Upper lobe of left lung (tissue), 6 donors: ENCODE data around the gene CCDC7. TPM values are rescaled to one million over a fixed set of nuclear protein-coding genes. Genes with fewer than 3 reads are reported as not detected.

Source experiments
- ATAC-seq, 2 donors: fragments of 200-7000 bp; cut with Tn5 transposase; one replicate each; pipeline ENCODE4 v1.9.1; 2022; ENCODE audit warnings: mild to moderate bottlenecking in 2 of 2, moderate library complexity in 2 of 2; ENCODE audit not compliant: low FRiP score in 2 of 2
- DNase-seq, 2 donors: peaks; one replicate each; pipeline ENCODE4 v3.0.0-alpha.2; 2019 to 2020
- H3K27ac ChIP-seq, 4 donors: fragments of 200-600 bp; sonication (generic); one replicate each; pipeline ENCODE4 v1.5.1; 2016 to 2019
- H3K27me3 ChIP-seq, 4 donors: fragments of 200-600 bp; sonication (generic); one replicate each; pipeline ENCODE4 v1.5.1; 2017 to 2019
- H3K36me3 ChIP-seq, 4 donors: fragments of 200-600 bp; sonication (generic); one replicate each; pipeline ENCODE4 v1.5.1; 2016 to 2019
- H3K4me1 ChIP-seq, 4 donors: fragments of 200-600 bp; sonication (generic); one replicate each; pipeline ENCODE4 v1.5.1; 2018 to 2019
- H3K4me3 ChIP-seq, 4 donors: fragments of 200-600 bp; sonication (generic); one replicate each; pipeline ENCODE4 v1.5.1; 2017 to 2019; ENCODE audit warnings: mild to moderate bottlenecking in 2 of 4, moderate library complexity in 1 of 4
- H3K9me3 ChIP-seq, 4 donors: fragments of 200-600 bp; sonication (generic); one replicate each; pipeline ENCODE4 v1.5.1; 2018 to 2019
- CTCF ChIP-seq, 6 experiments: fragments of 450-650 bp in 4 of 6; fragments of 200-600 bp in 2 of 6; sonication (generic) in 2 of 6; IDR thresholded peaks; one replicate each; pipeline ENCODE4 v1.5.1; 2016 to 2019; ENCODE audit warnings: antibody characterized with exemption in 6 of 6
- EP300 ChIP-seq, 4 donors: sonication (generic); formaldehyde crosslinking; IDR thresholded peaks; one replicate each; pipeline ENCODE4 v1.5.1; 2017; ENCODE audit warnings: antibody characterized with exemption in 4 of 4, control low read depth in 2 of 4
- POLR2A ChIP-seq, 4 donors: fragments of 450-650 bp; IDR thresholded peaks; one replicate each; pipeline ENCODE4 v1.5.1; 2016 to 2017; ENCODE audit warnings: antibody characterized with exemption in 4 of 4, mild to moderate bottlenecking in 2 of 4
- POLR2AphosphoS5 ChIP-seq, 2 donors: sonication (generic); formaldehyde crosslinking; IDR thresholded peaks; one replicate each; pipeline ENCODE4 v1.5.1; 2017; ENCODE audit warnings: antibody characterized with exemption in 2 of 2
- WGBS, 2 donors: methylation state at CpG; one replicate each; pipeline ENCODE4 v1.1.5; 2017 to 2018; 5-methylcytosine and 5-hydroxymethylcytosine counted together
- total RNA-seq, 6 donors: library from RNA; depleted of rRNA in 4 of 6; stranded (reverse); fragments of >200 nt in 4 of 6; gene quantifications; one replicate each; pipeline versions ENCODE4 v1.1.0 to v1.2.1, GENCODE V29; 2016 to 2021
- donor health status: DM: no; HTN: no; CAD: no; lungs with moderate emphysema.
- donor health status: DM: no; HTN: yes; CAD: no; lungs with severe emphysema.

The CCDC7 gene
- total RNA-seq, 6 donors from 2014 or later: 6.4 to 39.8 (median 18.0) TPM

DNA sequence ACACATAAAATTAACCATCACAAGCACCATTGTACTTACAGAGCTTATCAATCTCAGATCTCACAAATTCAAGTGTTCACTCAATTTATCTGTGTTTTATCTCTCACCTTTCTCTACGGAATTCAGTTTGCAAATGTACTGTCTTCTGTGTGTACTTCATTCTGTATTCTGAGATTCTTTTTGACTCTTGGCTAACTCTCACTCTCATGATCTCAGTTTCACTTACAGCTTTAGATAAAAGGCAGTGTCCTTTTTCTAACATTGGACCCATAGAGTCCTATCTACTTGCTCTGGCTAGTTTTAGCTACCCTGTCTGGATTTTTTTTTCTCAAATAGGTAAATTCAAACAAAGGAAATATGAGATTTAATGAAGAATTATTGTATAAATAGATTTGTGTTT, 176.0 kb downstream of the CCDC7 start:
- no peaks in the 10 kb centered on the region for H3K27me3 ChIP-seq
- 47 to 84% methylated on average over 1 of the region's 1 CpG for WGBS, 2 donors

DNA sequence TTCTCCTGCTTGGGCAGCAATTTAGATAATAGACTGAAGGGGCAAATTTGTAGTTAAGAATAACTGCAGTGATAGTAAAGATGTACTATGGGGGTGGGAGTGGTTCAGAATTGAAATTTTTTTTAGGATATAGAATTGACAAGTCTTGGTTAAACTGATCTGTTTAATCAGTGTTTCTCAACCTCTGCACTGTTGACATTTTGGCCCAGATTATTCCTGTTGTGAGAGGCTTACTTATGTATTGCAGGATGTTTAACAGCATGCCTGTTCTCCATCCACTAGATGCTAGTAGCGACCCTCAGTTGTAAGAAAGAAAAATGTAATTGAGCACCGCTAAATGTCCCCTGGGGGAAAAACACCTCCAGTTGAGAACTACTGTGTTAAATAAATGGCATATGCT, 176.5 kb downstream of the CCDC7 start:
- WGBS, 2 donors: 88 to 92% methylated on average over 2 of the region's 2 CpGs
- no peak for ATAC-seq
- DNase-seq: no peak
- no peaks in the 10 kb centered on the region for H3K36me3 ChIP-seq
- H3K27ac ChIP-seq: no peak overlapping the region
- no peak overlapping the region for H3K4me3 ChIP-seq
- TF ChIP-seq CTCF (IDR thresholded peaks at IDR 0.05) (no peak), EP300 (IDR thresholded peaks at IDR 0.05) (no peak), POLR2A (IDR thresholded peaks at IDR 0.05) (no peak), POLR2AphosphoS5 (IDR thresholded peaks at IDR 0.05) (no peak)
- no peaks in the 10 kb centered on the region for H3K27me3 ChIP-seq
- H3K4me1 ChIP-seq: no peaks in the 10 kb centered on the region
- peaks cover 0 to 9% (median 3%) of the 10 kb centered on the region in 4 donors for H3K9me3 ChIP-seq

More for the DNA sequence above, 176.0 kb downstream of the CCDC7 start:
- H3K4me3 ChIP-seq: no peak overlapping the region
- ATAC-seq (no peak), DNase-seq (no peak)
- peaks cover 0 to 8% (median 2%) of the 10 kb centered on the region in 4 donors for H3K9me3 ChIP-seq
- no peak overlapping the region for H3K27ac ChIP-seq
- TF ChIP-seq POLR2A (IDR thresholded peaks at IDR 0.05) (no peak), POLR2AphosphoS5 (IDR thresholded peaks at IDR 0.05) (no peak)
- no peaks in the 10 kb centered on the region for H3K36me3 ChIP-seq
- H3K4me1 ChIP-seq: no peaks in the 10 kb centered on the region

GRCh38 chr10:32627183-32627582, 181.2 kb downstream of the CCDC7 start:
- no peaks in the 10 kb centered on the region for H3K27me3 ChIP-seq
- H3K9me3 ChIP-seq: peaks cover 0 to 9% (median 3%) of the 10 kb centered on the region in 4 donors
- 0 to 54% methylated on average over 1 of the region's 1 CpG for WGBS, 2 donors
- H3K4me1 ChIP-seq: no peaks in the 10 kb centered on the region
- no peak overlapping the region for H3K4me3 ChIP-seq
- no peak for ATAC-seq
- no peaks in the 10 kb centered on the region for H3K36me3 ChIP-seq
- DNase-seq: no peak
- no peak for TF ChIP-seq CTCF (IDR thresholded peaks at IDR 0.05)
- no peak for TF ChIP-seq POLR2A (IDR thresholded peaks at IDR 0.05)
- no peak for TF ChIP-seq EP300 (IDR thresholded peaks at IDR 0.05)
- no peak for TF ChIP-seq POLR2AphosphoS5 (IDR thresholded peaks at IDR 0.05)
- H3K27ac ChIP-seq: no peak overlapping the region

- Histone ChIP-seq H3K27ac (no peak overlapping the region), H3K27me3 (no peaks in the 10 kb centered on the region), H3K9me3 (peaks cover 0 to 9% (median 3%) of the 10 kb centered on the region in 4 donors), H3K36me3 (no peaks in the 10 kb centered on the region), H3K4me1 (no peaks in the 10 kb centered on the region), H3K4me3 (no peak overlapping the region)
- DNase-seq (no peak), ATAC-seq (no peak)
- TF ChIP-seq POLR2AphosphoS5 (IDR thresholded peaks at IDR 0.05) (no peak), EP300 (IDR thresholded peaks at IDR 0.05) (no peak), CTCF (IDR thresholded peaks at IDR 0.05) (no peak), POLR2A (IDR thresholded peaks at IDR 0.05) (no peak)
These were observed 184.0 kb downstream of the CCDC7 start for GRCh38 chr10:32629910-32630309.

- TF ChIP-seq POLR2AphosphoS5 (IDR thresholded peaks at IDR 0.05) (no peak), POLR2A (IDR thresholded peaks at IDR 0.05) (no peak), EP300 (IDR thresholded peaks at IDR 0.05) (no peak), CTCF (IDR thresholded peaks at IDR 0.05) (no peak)
- no peak for DNase-seq
- WGBS, 2 donors: 65 to 70% methylated on average over 1 of the region's 1 CpG
These were observed 200.6 kb downstream of the CCDC7 start for GRCh38 chr10:32646535-32646934.

More at GRCh38 chr10:32646535-32646934, 200.6 kb downstream of the CCDC7 start:
- Histone ChIP-seq H3K9me3 (peaks cover 0 to 11% (median 3%) of the 10 kb centered on the region in 4 donors), H3K27ac (no peak overlapping the region), H3K36me3 (no peaks in the 10 kb centered on the region), H3K27me3 (no peaks in the 10 kb centered on the region), H3K4me1 (no peaks in the 10 kb centered on the region), H3K4me3 (no peak overlapping the region)
- no peak for ATAC-seq
